Cardiac muscle cell (in vitro differentiated cells and primary cell): ENCODE measurements around the gene GORASP2. TPM values are rescaled to one million over a fixed set of nuclear protein-coding genes. Genes with fewer than 3 reads are reported as not detected.
A peak's percentile ranks its signal among the peaks of the same experiment; 100 is the strongest.
"Not testable (repeated sequence)": the region's sequence is repeated elsewhere in the genome, so short reads cannot be mapped to it uniquely, and the experiment has no call there.

Experiments used
- DNase-seq, 2 donors: peaks; one replicate each; pipeline versions ENCODE4 v3.0.0 to v3.0.0-alpha.2; 2010 to 2017; ENCODE audit warnings: low read depth in 1 of 2, low spot score in 1 of 2
- H3K27ac ChIP-seq: fragments of 200-600 bp; sonication (generic); 2 replicates; pipeline ENCODE4 v1.5.1; 2016
- H3K27me3 ChIP-seq: fragments of 200-600 bp; sonication (generic); 2 replicates; pipeline ENCODE4 v1.6.0; 2016; ENCODE audit warnings: control low read depth
- H3K36me3 ChIP-seq: fragments of 200-600 bp; sonication (generic); 2 replicates; pipeline ENCODE4 v1.5.1; 2016; ENCODE audit warnings: control low read depth
- H3K4me1 ChIP-seq: fragments of 200-600 bp; sonication (generic); 2 replicates; pipeline ENCODE4 v1.8.1; 2017; ENCODE audit warnings: low read depth, mild to moderate bottlenecking, mixed run types
- H3K4me3 ChIP-seq: fragments of 200-600 bp; sonication (generic); 2 replicates; pipeline ENCODE4 v1.5.1; 2016; ENCODE audit warnings: mild to moderate bottlenecking
- H3K9me3 ChIP-seq: fragments of 200-600 bp; sonication (generic); 2 replicates; pipeline ENCODE4 v1.5.1; 2017; ENCODE audit warnings: low read depth, mild to moderate bottlenecking, control low read depth
- CTCF ChIP-seq: IDR thresholded peaks from 2 replicates; pipeline ENCODE4 v1.5.1; 2012; ENCODE audit warnings: low read depth, mild to moderate bottlenecking, low read length
- polyA plus RNA-seq: library from polyadenylated mRNA; unstranded; fragments of >200 nt; fragmentation: Nextera tagmentation; extraction: Ambion mirVana; gene quantifications from 2 replicates; pipeline ENCODE4 v1.2.1, GENCODE V29; 2016
- total RNA-seq: library from RNA; depleted of rRNA; stranded (reverse); fragments of >200 nt; gene quantifications from 2 replicates; pipeline ENCODE4 v1.2.3, GENCODE V29; 2016

GORASP2 gene
- total and polyA plus RNA-seq, 2 experiments from 2014 or later = 59.4 to 114 TPM

DNA sequence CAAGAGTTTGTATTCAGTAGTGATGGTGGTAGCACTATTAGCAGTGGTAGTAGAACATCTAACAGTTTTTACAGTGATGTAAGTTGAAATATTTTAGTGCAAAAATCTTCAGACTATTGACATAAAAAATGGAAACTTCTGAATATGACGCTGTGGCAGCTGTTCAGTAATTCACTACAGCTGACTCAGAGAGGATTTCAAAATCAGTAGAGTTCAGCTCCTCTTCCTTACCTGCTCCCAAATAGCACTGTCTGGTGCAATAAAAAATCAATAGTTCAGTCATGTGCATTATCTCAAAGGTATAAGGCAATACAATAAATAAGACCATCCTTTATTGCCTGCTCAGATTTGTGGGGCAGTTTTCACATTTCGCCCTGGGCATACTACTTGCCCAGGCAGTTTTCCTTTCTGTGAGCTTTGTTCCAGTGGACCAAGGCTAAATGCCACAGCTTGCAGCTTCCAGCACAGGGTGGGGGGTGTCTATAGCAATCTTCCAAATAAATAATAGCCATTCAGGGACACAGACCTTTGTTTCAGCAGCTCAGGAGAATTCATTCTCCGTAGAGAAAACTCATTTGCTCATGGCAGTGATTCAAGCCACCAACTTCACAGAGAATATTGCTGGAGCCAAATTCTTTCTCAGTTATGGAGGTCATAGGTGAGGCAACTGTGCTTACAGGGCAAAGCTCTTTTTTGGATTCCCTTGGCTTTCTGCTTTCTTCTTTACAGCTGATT lies 33.9 kb upstream of the GORASP2 start:
- Histone ChIP-seq H3K27me3 (no peaks in the 10 kb centered on the region), H3K27ac (no peak overlapping the region)

GRCh38 chr2:170896622-170897021 lies 32.4 kb upstream of the GORASP2 start:
- no peak for TF ChIP-seq CTCF
- Histone ChIP-seq H3K4me1 (no peaks in the 10 kb centered on the region), H3K27ac (no peak overlapping the region), H3K4me3 (no peak overlapping the region), H3K9me3 (no peaks in the 10 kb centered on the region), H3K36me3 (no peaks in the 10 kb centered on the region), H3K27me3 (no peaks in the 10 kb centered on the region)
- DNase-seq = no peak

More for the DNA sequence above, 33.9 kb upstream of the GORASP2 start:
- Histone ChIP-seq H3K36me3 (no peaks in the 10 kb centered on the region), H3K9me3 (no peaks in the 10 kb centered on the region), H3K4me1 (no peaks in the 10 kb centered on the region), H3K4me3 (no peak overlapping the region)
- no peak for TF ChIP-seq CTCF
- DNase-seq = peak in 1 of 2 donors; percentile 6

- no peak overlapping the region for H3K27ac ChIP-seq
- no peaks in the 10 kb centered on the region for H3K4me1 ChIP-seq
- H3K9me3 ChIP-seq = no peaks in the 10 kb centered on the region
- H3K4me3 ChIP-seq = no peak overlapping the region
- no peaks in the 10 kb centered on the region for H3K36me3 ChIP-seq
- TF ChIP-seq CTCF = no peak
- H3K27me3 ChIP-seq = no peaks in the 10 kb centered on the region
- no peak for DNase-seq
These were observed 31.9 kb upstream of the GORASP2 start for GRCh38 chr2:170897108-170897507.

DNA sequence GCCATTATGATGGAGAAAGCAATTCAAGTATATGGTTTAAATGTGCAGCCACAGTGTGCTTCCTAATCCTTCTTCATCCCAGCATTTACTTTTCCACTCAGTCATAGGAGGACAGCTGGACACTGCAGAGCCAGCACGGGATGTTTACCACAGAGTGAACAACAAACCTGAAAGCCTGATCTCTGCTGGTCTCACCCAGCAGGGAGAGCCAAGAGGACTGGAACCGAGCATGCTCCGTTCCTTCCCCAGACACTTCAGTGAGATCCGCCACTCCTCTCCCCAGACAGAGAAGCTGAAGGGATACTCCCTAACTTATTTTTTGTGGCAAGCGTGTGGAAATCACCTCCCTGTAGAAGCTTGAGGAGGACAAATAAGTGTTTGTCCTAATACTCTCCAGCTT lies 23.2 kb upstream of the GORASP2 start:
- H3K4me1 ChIP-seq = no peaks in the 10 kb centered on the region
- H3K9me3 ChIP-seq = no peaks in the 10 kb centered on the region
- no peak for DNase-seq
- H3K27me3 ChIP-seq = no peaks in the 10 kb centered on the region
- H3K27ac ChIP-seq = no peak overlapping the region
- no peak overlapping the region for H3K4me3 ChIP-seq
- no peaks in the 10 kb centered on the region for H3K36me3 ChIP-seq
- TF ChIP-seq CTCF = no peak

GRCh38 chr2:170911314-170911889 lies 17.7 kb upstream of the GORASP2 start:
- no peak for TF ChIP-seq CTCF
- no peaks in the 10 kb centered on the region for H3K9me3 ChIP-seq
- H3K27me3 ChIP-seq = no peaks in the 10 kb centered on the region

DNA sequence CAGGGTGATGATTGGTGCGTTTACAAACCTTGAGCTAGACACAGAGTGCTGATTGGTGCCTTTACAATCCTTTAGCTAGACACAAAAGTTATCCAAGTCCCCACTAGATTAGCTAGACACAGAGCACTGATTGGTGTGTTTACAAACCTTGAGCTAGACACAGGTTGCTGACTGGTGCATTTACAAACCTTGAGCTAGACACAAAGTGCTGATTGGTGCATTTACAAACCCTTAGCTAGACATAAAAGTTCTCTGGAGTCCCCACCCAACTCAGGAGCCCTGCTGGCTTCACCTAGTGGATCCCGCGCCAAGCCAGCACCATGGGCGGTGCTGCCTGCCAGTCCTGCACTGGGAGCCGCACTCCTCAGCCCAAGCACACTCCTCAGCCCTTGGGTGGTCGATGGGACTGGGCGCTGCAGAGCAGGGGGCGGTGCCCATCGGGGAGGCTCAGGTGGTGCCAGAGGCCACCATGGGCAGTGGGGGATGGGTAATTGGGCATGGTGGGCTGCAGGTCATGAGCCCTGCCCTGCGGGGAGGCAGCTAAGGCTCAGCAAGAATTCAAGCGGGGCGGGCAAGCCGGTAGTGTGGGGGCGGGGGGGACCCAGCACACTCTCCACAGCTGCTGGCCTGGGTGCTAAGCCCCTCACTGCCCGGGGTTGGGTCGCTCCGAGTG lies 13.9 kb upstream of the GORASP2 start:
- H3K27me3 ChIP-seq, H3K4me1 ChIP-seq, H3K27ac ChIP-seq, H3K9me3 ChIP-seq, H3K4me3 ChIP-seq, DNase-seq, H3K36me3 ChIP-seq: not testable (repeated sequence)

More at GRCh38 chr2:170911314-170911889, 17.7 kb upstream of the GORASP2 start:
- Histone ChIP-seq H3K4me1 (no peaks in the 10 kb centered on the region), H3K4me3 (no peak overlapping the region), H3K27ac (no peak overlapping the region), H3K36me3 (no peaks in the 10 kb centered on the region)
- DNase-seq = no peak
